NCI-H1092 treated with DMSO at 0.1 percent for 48 hours (cell line): ENCODE measurements around the gene FADS2.

Experiments
- DNase-seq: peaks from one replicate; lab custom pipeline; 2025; lab: John Stamatoyannopoulos, UW

Gene FADS2

DNA sequence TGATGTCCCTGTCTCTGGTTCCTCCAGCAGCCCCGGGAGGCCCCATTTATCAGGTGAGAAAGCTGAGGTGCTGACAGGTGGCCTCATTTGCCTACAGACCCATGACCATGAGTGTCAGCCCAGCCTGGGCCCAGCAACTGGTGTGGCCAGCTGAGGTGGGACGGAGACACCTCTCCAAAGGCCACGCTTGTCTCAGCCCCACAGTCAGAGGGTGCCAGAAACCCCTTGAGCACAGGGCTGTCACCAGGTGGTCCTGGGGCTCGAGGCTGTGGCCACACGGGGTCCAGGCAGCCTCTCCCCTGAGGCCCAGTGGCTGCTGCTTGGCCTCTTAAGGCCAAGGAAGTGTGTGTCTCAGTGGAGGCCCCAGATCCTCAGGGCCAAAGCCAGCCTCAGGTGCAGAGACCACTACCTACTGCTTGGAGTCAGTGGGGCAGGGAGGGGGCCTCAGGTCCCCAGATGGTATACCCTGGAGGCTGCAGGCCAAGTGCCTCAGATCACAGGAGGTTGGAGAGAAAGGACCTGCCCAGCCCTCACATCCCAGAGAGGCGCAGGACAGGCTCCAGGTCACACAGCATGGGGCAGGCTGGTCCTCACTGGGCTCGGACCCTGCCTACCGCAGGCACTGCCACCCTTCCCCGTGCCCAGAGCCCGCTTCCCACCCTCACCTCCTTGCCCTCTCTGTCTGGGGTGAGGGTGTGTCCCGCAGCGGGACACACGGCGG, 77.9 kb downstream of the FADS2 start:
- DNase-seq, result no peak

DNA sequence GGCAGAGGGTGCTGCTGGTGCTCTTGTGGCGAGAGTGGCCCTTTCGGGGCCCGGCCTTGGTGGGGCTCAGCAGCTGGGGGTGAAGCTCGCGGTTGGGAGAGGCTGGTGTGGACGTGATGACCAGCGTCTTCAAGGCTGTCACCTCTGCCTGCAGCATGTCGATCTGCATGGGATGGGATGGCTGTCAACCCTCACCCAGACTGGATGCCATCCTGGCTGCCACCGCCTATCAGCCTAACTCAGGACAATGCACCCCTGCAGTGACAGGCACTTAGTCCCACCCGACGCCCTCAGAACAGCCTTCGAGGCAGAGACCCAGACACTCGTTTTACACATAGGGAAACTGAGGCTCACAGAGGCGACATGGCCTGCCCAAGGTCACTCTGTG, 78.4 kb downstream of the FADS2 start:
- DNase-seq, result no peak

DNA sequence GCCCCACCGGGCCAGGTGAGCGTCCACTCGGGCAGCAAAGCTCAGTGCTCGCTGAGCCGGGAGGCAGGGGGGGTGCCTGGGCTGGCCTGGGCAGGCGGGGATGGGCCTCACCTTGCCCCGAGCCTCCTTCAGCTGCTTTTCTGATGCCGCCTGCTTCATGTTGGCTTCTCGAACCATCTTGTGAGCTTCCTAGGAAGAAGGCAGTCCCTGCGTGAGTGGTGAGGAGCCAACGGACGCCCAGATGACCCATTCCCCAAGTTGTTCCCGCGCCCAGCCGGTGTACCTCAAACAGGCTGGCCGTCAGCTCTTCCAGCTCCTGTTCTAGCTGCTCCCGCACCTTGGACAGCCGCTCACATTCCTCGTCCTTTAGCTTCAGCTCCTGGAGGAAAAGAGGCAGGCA, 79.2 kb downstream of the FADS2 start:
- DNase-seq, result no peak

DNA sequence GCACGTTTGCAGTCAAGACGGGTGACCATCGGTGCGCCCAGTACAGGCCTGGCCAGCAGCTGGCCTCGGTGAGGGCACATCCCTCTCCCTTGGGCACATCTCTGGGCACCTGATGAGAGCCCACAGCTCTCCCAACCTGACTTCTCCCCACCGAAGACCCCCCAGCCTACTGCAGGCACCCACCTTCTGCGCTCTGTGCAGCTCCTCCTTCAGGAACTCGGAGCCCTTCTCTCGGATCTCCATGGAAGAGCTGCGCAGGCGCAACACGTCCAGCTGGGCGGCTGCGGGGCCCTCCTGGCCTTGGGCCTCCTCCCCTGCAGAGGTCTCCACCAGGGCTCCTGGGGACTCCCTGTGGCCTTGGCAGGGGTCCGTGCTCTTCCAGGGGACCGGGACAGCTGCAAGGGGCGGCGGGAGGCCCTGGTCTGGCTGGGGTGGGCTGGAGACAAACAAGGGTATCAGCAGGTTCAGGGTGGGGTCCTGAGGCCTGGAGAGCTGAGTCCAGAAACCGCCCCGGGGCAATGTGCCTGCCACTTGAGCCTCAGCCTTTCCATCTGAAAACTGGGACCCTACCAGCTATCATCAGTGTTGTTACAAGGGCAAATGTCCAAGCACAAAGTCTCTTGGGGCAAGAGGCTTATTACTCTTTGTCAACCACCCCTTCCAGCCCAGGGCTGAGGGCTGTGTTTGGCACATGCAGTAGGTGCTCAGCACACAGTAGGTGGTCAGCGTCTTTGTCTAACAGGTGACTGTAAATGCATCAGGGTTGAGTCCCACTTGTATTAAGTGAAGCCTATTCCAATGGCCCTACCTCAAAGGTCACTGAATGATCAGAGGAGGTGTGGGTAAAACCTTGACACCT, 80.0 kb downstream of the FADS2 start:
- no peak for DNase-seq

DNA sequence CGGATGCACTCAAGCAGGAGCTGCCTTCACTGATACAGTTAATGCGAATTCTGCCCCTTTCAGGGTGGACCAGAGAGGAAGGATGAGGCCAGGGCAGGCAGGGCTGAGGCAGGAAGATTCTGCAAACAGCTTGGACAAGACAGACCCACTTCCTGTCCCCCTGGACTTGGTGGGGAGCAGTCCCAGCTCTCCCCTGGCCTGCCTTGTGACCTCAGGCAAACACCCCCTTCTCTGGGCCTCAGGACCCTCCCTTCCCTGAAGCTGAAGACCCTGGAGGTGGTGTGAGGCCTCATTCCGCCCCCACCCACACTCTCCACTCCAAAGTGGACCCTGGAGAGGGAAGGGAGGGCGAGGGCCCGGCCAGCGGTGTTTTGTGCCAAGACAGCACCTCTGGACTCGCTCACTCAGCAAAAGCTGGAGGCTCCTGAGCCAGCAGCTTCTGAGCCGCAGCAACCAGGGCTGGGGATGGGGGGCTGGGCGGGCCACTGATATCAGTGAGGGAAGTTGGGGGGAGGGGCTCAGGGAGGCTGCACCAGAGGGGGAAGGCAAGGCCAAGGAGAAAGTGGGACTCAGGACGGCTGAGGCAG, 80.7 kb downstream of the FADS2 start:
- DNase-seq, result no peak

DNA sequence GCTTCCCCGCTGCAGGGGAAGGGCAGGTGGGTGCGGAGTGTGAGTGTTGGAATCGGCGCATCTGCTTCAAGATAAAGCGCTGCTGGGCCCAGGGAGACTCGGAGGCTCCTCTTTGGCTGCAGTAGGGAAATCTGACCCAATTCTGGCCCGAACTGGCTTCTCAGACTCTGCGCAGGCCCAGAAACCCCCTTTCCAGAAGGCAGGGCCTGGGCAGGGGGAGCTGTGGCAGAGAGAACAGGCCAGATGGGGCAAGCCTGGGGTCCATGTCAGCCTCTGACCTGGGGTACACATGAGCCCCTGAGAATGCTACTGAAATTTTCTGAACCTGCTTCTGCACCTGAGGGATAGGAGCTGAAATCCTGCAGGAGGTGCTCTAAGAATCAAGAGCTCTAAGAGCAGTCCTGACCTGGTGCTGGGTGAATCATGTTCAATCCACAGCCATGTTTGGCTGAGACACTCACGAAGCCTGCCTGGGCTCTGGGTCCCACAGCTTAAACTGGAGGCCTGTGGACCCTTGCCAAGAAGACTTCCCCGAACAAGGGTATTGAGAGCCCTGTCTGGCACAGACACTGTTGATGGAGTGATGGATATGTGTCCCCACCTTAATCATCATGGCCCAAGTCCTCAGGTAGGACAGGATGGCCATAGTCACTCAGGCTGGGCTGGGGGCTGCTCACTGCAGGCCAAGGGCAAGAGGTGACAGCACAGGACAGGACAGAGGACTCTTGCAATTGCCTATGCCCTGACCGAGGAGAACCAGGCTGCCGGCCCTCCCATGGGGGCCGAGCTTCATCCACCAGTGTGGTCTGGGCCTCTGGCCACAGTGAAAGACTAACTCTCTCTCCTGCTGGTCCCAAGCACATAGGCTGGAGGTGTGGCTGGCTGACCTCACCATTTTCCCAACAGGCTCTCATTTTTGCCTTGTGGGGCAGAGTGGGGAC, 82.4 kb downstream of the FADS2 start:
- no peak for DNase-seq

DNA sequence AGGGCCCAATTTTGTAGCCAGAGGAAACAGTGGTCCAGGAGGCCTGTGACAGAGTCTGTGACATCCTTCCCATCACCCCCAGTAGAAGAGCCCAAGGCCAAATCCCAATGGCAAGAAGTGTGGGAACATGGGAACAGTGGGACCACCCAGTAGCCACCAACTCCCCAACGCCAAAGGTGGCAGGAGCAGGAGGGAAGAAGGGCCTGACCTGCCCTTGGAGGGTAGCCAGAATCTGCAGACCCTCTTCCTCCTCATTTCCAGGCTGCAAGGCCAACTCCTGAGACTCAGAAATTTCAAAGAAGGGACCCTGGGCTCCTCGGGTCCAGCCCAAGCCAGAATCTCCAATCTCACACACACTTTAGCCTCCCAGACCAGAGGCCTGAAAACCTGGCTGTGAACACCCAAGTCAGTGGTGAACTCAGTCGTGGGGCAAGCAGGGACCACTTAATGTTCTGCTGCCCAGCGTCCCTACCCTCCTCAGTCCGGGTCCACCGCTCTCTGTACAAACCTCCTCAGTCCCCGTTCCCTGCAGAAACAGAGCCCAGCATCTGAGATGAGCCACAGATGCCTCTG, 83.1 kb downstream of the FADS2 start:
- DNase-seq, result no peak

DNA sequence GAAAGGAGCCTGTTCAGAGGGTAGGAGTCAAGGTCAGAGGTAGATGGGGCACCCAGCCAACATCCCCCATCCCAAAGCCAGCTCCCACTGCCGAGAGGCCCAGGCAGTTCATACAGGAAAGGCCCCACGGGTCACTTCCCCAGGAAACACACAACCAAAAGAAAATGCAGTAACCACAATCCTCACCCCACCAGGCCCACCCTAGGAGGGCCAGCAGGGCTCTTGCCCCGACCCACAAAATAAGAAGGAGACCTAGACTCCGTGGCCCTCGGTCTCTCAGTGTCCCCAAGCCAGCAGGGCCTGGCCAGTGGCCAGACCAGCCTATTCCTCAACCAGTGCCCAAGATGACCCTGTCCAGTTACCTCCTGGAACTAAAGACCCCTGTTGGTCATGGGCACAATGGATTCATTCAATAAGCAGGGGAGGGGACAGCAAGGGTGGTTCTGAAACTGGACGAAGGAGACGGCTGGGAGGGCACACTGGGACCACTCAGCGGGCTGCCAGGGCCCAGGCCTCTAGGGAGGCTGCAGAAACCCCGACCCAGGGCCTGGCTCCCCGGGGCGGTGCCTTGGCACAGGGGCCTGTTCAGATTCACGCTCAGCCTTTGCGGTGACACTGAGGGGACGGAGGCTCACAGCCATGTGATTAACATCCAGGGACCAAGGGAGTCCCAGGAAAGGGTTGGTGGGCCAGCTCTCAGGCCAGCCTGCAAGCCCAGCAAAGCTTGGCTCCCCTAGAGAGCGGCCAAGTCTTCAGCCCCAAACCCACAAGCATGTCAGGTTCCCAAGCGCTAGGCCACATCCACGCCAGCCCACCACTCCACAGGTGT, 83.8 kb downstream of the FADS2 start:
- DNase-seq, result no peak

DNA sequence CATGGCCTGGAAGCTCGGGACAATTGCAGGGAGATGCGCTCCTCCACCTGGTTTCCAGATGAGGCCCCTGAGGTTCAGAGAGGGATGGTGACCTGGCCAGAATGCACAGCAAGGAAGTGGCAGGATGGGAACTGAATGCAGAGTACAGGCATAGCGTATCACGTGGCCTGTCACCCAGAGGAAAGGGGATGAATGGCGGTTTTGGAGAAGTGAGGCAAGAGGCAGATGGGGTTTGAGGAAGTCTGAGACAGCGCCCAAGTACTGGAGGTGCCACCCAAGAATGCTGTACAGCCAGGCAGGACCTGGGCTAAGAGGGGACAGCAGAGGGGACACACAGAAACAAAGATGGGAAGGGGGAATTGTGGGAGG, 84.4 kb downstream of the FADS2 start:
- DNase-seq, result no peak

DNA sequence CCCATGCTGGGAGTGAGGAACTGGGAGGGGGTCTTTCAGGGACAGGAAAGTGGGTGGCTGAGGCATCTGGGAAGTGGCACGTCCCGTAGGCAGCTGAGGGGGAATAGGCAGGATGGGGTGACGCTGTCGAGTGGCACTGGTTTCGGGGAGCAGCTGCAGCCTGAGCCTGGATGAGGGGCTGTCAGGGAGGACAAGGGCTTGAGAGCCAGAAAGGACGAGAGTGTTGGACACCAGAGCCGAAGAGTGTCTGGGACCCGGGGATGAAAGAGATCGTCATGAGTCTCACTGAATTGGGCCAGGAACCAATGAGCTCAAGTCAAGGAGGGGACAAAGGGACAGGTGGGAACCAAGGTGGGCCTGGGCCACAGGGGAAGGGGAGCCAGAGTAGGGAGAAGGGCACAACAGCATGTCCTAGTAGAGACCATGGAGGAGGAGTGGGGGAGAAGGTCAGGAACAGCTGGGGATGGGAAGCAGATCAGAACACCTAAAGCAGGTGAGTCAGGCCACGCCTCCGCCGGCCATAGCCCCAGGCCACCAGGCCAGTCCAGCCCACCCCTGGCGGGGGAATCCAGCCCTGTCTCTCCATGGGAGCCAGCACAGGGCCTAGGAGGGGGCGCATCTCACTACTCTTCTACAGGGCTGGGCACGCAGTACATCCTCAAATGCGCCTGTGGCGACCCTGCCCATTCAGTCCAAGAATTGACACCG, 85.0 kb downstream of the FADS2 start:
- DNase-seq, result no peak

DNA sequence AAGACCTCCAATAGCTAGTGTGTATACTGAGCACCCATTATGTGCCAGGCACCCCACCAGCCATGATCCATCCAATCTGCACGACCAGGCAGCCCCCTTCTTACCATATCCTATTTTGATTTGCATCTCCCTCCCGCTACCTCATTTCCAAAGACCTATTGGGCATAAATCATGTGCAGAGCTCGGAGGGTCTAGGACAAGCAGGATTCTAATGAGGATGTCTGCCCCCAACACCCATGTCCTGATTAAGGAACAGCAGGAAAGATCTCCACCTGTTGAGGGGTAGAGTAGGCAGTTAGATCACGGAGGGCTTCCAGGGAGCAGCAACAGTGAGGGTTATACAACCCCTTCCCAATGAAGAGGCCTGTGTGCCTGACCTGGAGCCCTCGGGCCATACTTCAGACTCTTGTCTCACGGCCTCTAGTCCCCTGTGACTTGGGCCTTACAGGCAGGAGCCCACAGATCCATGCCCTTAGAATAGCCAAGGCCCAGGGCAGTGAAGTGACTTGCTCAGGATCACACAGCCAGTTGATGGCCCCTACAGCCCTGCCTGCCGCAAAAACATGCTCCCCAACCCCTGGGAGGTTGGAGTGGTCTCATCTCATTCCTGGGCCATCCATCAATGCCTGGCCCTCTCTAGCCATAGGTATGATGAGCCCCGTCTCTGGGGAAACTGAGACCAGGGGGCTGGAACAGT, 85.7 kb downstream of the FADS2 start:
- DNase-seq, result no peak

DNA sequence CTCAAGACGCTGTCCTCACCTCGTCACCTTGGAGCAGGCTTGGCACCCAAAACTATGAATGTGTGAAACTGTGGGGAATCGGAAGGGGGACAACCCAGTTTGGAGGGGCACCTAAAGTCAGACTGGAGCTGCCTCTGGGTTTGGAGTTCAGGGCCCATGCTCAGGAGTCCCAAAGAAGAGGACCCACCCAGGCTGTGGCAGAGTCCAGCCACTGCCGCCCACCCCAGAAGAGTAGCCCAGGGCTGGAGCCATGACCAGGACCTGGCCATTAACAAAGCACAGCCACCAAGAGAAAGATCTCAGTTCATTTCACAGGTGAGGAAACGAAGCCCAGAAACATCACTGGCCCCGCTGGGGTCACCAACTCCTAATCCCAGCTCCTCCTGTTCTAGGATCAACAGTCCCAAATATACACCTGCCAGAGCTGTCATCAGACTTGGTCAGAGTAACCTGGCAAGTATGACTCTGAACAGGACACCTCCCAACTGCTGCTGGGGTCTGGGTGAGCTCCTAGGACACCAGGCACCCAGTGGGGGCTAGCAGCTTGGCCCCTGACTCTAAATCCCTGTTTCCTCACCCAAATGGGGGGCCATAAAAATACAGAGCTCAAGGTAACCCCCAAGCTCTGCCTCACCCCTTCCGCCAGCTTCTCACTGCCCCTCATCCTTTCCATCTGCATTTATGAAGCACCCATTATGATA, 86.5 kb downstream of the FADS2 start:
- no peak for DNase-seq

DNA sequence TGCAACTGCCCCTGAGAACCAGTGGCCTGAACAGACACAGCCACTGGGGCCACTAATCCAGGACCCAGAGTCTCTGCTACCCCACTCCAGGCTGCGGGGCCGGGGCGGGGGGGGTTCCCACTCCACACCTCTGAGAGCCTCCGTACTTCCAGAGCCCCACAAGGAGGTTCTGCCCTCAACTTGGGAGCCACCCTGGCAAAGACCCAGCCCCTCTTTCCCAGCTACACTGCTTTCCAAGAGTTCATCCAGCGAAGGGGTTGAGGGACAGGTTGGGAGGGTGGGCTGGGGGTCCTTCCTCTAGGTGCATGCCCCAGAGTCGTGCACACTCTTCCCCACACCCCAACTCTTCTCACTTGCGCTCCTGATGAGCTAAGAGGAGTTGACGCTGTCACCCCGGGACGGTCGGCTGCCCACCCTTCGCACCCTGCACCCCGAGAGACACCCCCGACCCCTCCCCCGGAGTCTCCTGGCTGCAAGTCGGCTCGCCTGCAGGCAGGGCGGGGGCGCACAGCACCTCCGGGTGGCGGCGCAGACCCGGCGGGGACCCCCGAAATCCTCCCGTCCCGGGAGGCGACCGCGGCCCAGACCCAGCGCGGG, 88.7 kb downstream of the FADS2 start:
- DNase-seq, result no peak
